ENCODE results near the gene GPC6.

- no peak for TF ChIP-seq CTCF (IDR thresholded peaks at IDR 0.05)
- no peak for TF ChIP-seq EZH2phosphoT487 (IDR thresholded peaks at IDR 0.05)
Observed at GRCh38 chr13:93942016-93942415, 715.4 kb downstream of the GPC6 start.

Measured in neural progenitor cell (in vitro differentiated cells).